A549 (cell line): ENCODE results near the gene TOGARAM2.

ENCODE experiments used
- POLR2A ChIP-seq: IDR thresholded peaks from 2 replicates; pipeline ENCODE4 v1.6.1; 2012; ENCODE audit warnings: mild to moderate bottlenecking, low read length
- RFX5 ChIP-seq: fragments of 450-650 bp; IDR thresholded peaks from 2 replicates; pipeline ENCODE4 v1.7.1; 2014; ENCODE audit warnings: antibody characterized with exemption, mild to moderate bottlenecking, moderate library complexity
- SREBF2 ChIP-seq: fragments of 450-650 bp; IDR thresholded peaks from 2 replicates; pipeline ENCODE4 v1.6.1; 2014; ENCODE audit warnings: mild to moderate bottlenecking, moderate library complexity
- TF ChIP-seq, protein P1 (sequence below): IDR thresholded peaks from 2 replicates; pipeline ENCODE4 v1.6.1; 2012

DNA sequence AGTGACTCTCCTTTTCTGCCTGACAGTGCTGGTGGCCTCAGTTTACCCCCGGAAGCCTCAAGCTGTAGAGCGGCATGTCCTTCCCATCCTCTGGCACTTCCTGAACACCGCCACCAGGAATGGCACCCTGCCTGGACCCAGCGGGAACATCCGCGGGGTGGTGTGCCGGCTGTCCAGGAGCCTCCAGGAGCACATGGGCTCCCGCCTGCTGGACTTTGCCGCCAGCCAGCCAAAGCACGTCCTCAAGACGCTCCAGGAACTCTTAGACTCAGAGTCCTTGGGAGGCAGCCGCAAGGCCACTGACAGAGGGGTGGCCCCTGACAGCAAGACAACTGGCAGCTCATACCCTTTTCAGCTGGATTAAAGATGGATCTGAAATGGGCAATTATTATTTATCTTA is 70.6 kb downstream of the TOGARAM2 start:
- TF ChIP-seq SREBF2 (no peak), RFX5 (no peak), POLR2A (no peak)
- TF ChIP-seq, protein P1, sequence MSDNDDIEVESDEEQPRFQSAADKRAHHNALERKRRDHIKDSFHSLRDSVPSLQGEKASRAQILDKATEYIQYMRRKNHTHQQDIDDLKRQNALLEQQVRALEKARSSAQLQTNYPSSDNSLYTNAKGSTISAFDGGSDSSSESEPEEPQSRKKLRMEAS: no peak
